NCI-H1092 treated with DMSO at 0.1 percent for 48 hours (cell line): ENCODE measurements around the gene INSIG2.

ENCODE experiments used
- DNase-seq: peaks from one replicate; lab custom pipeline; 2025; lab: John Stamatoyannopoulos, UW

The INSIG2 gene

DNA sequence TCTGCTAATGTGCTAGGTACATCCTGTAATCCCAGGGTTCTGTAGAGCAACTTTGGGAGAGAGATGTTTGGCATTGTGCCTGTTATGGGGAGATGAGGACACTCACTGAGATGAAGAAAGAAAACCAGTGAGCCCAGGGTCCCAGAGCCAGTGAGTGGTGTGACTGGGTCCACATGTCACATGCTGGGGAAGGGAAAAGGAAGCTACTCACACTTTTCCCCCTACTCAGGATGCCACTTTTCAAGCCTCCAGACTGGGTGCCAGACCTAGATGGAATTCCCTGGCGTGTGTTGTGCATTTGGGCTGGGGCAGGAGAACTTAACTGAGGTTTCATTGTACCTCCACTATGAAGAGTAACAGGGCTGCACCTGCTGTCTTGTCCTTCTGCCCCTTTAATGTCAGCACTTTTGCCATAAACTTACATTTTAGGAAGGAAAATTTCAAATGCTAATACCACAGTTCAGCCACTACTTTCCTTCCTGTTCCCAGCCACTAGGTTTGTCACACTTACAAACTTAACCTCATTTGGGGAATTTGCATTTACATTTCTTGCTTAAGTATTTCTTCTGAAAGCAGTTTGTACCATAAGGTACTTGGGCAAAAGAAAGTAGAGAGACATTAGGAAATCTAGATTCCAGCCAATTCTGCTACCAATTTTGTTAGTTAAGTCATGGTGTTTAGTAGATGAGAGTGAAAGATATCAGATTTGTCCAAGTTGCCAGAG is 10.2 kb downstream of the INSIG2 start:
- DNase-seq = no peak

GRCh38 chr2:118102433-118103082 is 14.3 kb downstream of the INSIG2 start:
- DNase-seq = no peak

- no peak for DNase-seq
Observed at GRCh38 chr2:118103951-118104940, 16.0 kb downstream of the INSIG2 start.

GRCh38 chr2:118105497-118105896 is 17.2 kb downstream of the INSIG2 start:
- DNase-seq = no peak

DNA sequence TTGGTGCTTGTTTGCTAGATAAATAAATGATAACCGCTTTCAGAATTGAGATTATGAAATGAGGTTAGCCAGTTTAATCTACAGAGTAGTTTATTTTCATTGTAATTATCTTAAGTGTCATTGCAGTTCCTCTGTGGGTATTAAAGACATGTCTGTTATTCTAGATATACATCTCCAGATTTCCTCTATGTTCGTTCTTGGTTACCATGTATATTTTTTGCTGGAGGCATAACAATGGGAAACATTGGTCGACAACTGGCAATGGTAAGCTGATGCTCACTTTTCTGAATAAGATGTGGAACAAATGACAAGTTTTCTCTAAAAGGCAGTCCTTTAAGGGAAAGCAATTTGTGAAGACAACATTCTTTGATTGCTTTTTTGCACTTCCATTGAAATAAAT is 18.7 kb downstream of the INSIG2 start:
- DNase-seq = no peak

GRCh38 chr2:118110310-118110709 is 22.0 kb downstream of the INSIG2 start:
- no peak for DNase-seq

DNA sequence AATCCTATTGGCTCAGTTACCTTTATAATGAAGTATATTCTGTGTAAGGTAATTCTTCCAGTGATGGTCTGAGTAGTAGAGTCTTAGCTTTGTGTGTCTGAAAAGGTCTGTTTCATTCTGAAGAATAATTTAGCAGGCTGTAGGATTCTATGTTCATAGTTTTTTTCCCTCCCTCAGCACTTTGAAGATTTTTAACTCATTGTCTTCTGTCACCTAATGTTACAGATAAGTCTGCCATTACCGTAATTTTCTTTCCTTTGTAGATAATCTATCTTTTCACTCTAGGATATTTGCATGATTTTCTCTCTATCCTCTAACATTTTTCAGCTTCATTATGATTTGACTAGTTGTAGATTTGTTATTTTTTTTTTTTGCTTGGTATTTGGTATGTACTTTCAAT is 22.7 kb downstream of the INSIG2 start:
- no peak for DNase-seq

GRCh38 chr2:118112771-118113334 is 24.6 kb downstream of the INSIG2 start:
- DNase-seq = no peak

DNA sequence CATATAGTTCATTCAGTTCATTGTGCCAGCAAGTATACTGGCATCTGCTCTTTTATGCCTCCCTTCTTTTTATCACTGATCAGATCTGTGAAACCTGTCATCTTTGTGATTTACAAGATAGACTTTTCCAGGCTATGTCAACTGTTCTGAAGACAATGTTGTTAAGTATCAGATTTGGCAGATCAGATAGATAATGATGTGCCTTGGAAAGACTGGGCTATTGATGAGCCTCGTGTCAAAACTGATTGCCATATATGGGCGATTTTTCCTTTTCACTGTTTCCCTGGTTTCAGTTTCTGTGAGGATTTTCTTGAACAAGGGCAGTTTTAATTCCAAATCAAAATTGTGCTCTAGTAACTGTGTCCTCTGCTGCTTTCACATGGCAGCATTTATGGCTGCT is 26.6 kb downstream of the INSIG2 start:
- DNase-seq = no peak

GRCh38 chr2:118115761-118116160 is 27.5 kb downstream of the INSIG2 start:
- DNase-seq = no peak

DNA sequence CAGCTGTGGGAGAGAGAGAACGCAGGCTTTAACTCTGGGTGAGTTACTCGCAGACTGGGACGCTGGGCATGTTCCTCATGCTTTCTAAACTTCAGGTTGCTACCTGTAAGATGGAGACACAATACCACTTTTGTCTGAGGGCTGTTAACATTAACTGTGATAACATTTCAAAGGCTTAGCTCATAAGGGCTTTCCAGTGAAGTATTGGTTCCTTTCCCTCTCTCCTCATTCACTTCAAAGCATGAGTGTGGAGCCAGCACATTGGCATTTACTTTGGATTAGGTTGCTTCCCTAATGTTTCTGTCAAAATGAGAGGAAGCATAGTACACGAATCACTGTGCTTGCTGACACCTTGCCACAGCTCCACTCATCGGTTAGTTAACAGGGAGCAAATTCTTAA is 30.2 kb downstream of the INSIG2 start:
- no peak for DNase-seq

DNA sequence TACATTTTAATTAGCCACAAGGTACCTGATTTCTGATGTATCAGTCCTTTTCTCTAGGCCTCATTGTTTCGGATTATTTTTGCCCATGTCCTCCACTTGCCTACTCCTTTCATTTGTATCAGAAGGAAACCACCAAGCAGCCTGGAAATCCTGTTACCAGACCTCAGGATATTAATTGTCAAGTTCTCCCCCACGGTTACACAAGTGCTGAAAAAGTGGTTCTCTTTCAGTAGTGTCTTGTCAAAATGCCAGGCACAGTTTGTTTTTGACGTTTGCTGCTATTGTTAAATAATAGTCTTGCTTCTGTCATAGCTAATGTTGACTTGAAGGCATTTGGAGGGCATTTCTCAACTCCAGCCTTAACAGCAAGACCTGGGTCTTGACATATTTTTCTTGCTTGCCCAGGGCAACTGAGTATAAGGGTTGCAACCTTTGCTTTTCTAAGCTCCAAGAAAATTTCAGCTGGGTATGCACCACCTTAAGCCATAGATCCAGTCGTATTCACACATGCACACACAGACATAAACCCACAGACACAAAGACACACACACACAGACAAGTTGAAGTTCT is 31.0 kb downstream of the INSIG2 start:
- DNase-seq = no peak

GRCh38 chr2:118119761-118120400 is 31.6 kb downstream of the INSIG2 start:
- no peak for DNase-seq

DNA sequence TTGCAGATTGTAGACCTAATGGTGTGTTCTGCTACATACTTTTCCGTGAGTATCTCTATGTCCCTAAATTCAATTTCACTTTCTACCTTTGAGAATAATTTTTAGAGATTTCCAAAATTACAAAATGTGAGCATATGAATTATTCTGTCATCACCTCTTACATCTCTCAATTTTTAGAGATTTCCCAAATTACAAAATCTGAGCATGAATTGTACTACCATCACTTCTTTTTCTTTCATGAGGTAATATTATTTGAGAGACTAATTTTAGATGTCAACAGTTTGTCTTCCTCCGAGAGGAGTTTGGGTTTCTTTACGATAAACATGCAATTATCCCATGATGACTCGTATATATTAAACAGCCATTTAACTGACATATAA is 32.1 kb downstream of the INSIG2 start:
- DNase-seq = no peak

DNA sequence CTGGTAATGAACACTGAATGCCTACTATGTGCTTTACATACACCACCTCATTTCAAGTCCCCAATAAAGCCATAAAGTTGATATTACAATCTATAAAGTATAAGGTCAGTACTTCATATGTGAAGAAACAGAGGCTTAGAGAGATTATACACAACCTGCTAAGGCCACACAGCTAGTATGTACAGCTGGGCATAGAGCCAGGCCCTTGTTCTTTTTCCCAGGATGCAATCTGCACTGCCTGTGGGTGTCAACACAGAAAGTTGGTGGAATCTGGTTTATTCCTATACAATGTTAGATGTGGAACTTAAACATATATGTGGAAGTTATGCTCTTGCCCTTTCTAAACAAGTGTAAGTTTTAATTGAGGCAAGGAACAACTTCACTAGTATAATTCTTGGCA is 32.8 kb downstream of the INSIG2 start:
- DNase-seq = no peak

GRCh38 chr2:118121986-118122524 is 33.8 kb downstream of the INSIG2 start:
- no peak for DNase-seq

DNA sequence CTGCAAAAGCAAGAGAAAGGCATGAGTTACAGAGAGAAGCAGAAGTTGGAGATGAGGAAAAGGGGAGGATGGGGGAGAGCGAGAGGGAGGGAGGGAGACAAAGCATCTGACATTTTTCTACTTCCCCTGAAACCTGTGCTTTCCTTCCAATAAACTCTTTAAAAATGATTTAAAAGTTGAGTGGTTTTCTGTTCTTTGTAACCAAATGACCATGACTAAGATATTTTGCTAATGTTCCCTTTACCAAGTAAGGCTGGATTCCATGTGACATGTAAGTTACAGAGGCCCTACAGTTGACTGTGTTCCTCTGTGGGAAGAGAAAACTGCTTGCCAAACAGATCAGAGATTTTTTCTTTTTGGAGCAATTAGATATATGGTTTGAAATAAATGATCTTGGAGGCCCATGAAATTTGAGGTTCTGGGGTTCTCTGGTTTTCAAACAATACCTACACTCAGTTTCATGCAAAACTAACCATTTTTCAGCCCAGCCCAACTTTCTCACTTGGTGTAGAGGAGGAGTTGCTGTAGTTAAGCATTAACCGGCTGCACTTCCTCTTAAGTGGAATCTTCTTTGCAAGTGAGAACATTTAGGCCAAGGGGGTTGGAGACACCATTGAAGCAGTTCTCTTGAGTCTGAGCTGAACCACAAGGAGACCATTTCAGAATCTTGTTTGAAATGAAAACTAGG is 34.5 kb downstream of the INSIG2 start:
- DNase-seq = no peak

DNA sequence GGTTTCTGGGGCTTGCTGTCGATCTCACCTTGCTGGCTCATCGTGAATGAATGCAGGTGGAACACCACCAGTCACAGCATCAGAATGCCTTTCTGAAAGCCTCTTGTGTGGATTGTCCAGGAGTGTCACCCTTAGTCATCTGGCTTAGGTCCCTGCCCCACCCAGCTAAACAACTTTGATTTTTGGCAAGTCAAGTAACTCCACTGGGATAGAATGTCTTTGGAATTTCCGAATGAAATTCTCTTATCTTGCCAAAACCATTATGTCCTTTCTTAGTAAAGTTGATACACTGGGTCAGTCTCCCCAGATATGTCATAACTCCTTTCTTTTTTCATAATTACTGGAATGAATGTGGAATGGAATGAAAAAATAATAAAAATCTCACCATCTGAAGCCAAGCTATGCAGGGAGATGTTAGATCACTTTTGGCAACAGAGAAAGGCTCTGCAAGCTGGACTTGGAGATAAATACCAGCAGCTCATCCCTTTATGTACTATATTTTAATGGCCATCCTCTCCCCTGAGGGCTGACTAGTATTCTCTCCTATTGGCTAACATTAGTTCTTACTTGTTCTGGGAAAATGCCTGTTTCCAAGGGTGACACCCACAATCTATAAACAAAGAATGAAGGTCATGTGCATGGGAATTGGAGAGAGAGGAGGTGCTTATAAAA is 35.4 kb downstream of the INSIG2 start:
- DNase-seq = no peak

- no peak for DNase-seq
Observed at GRCh38 chr2:118124288-118124891, 36.1 kb downstream of the INSIG2 start.

DNA sequence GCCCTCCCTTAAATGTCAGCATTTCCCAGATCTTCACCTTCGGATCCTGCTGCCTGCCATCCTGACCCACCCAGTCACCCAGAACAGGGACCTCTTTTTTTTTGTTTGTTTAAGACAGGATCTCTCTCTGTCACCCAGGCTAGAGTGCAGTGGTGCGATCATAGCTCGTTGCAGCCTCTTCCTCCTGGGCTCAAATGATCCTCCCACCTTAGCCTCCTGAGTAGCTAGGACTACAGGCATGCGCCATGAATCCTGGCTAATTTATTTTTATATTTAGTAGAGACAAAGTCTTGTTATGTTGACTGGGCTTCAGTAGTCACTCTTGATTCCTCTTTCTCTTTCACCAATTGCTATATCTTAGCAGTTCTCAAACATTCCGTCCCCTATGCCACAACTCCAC is 39.0 kb downstream of the INSIG2 start:
- no peak for DNase-seq
